NCI-H2029 (cell line): Measurements from ENCODE around the gene CMTM3.
"Not testable (repeated sequence)": the region's sequence is repeated elsewhere in the genome, so short reads cannot be mapped to it uniquely, and the experiment has no call there.

Experiments
- DNase-seq: peaks from one replicate; lab custom pipeline; 2025; lab: John Stamatoyannopoulos, UW

CMTM3 gene

GRCh38 chr16:66609139-66609510, 4.6 kb downstream of the CMTM3 start:
- DNase-seq: no peak

- DNase-seq: no peak
Observed at GRCh38 chr16:66610111-66610820, 5.8 kb downstream of the CMTM3 start.

DNA sequence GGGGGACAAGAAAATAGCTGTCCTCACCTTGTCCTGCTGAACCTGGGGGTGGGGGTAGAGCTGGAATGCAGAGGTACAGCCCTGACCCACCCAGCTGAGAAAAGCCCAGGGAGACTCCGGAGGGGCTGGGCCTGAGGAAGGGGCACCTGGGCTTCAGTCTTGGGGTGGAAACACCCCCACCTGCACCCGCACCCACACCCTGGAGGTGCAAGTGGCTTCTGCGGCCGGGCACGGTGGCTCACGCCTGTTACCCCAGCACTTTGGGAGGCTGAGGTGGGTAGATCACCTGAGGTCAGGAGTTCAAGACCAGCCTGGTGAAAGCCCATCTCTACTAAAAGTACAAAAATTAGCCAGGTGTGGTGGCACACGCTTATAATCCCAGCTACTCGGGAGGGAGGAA, 7.4 kb downstream of the CMTM3 start:
- not testable (repeated sequence) for DNase-seq

- DNase-seq: no peak
Observed at GRCh38 chr16:66612422-66612821, 7.9 kb downstream of the CMTM3 start.

DNA sequence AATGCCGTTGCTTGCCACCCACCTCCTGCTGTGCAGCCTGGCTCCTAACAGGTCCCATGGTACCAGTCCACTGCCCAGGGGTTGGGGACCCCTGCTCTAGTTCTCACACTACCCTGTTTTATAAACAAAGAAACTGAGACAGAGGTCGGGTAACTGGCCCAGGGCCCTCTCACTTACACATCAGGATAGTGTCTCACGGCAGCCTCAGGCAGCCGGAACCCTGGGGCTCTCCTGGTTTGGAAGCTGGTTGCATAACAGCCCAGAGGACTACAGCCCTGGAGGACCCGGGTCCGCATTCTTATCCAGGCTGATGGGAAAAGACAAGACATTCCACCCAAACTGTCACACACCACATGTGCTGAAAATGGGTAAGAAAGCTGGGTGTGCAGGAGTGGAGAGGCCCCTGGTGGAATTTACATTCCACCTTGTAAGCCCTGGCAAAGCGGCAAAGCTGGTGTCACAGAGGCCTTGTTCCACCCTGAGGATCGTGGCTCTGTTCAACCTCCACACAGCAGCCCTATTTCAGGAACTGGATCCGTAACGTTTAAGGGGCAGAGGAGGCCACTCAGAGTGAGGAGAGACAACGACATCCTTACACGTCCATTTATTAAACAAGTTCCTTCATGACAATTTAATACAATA, 9.8 kb downstream of the CMTM3 start:
- no peak for DNase-seq

DNA sequence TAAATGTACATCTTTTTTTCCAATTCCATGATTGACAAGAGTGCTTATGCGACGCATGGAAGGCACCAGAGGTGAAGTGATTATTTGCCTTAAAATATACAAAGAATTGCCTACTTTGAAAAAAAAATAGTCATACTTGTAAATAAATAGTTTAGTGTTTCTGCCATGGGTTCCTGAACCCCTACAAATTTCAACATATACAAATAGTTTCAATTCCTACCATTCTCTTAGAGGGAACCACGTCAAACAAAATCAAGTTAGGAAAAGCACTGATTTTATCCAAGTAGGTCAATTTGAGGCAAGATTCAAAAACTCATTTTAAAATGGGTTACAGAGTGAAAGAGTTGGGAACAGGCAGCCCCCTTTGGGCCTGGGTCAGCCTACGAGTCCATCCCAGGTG, 11.7 kb downstream of the CMTM3 start:
- no peak for DNase-seq

DNA sequence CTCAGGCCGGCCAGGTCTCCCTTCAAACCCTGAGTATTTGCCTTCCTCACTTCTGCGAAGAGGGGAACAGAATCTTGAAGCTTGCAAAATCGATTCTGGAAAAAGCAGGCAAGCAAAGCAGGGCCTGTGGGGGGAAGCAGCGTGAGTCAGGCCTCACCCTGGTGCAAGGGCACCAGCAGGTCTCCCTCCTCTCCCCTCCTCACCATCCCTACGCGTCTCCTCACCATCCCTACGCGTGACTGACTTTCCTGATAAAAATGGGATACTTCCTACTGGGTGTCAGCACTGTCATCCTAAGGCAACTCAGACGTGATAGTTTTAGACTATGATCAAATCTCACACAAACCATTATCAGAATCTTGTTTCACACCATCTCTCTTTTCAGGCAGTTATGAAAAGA, 12.1 kb downstream of the CMTM3 start:
- no peak for DNase-seq

DNA sequence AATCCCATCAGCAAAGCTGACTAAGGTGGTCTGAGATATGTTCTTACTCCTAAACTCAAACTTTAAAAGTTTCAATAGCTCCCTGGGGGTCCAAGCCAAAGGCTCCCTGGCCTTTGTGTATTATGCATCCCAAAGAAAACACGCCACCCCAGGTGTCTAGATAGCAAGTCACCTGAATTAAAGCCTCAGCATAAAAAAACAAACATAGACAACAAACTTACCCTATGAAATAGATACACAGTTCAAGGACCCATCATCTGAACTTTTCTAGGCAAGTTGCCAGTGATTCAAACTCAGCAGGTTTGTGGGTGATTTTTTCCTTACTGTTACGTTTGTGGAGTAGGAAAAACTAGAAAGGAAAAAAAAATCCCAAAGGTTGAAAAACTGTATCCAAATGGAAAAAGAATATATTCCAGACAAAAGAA, 12.5 kb downstream of the CMTM3 start:
- DNase-seq: no peak

DNA sequence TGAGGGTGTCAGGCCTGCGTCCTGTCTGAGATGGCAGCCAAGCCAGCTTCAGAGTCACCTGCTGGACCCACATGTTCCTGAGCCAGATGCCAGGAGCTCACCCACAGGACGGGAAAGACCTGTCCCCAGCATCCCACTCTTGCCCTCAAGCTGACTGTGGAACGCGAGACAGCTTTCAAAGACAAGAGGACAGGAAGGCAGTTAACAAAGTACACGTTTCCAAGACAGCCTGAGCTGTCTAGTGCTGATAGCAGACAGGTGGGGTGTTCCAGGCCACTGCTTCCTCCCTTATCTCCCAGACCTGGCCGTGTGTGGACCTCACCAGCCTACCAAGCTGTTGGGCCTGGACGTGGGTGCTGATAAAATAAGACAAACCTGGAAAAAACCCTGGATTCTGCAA, 13.2 kb downstream of the CMTM3 start:
- DNase-seq: no peak

- DNase-seq: no peak
Observed at GRCh38 chr16:66618588-66619375, 14.3 kb downstream of the CMTM3 start.

DNA sequence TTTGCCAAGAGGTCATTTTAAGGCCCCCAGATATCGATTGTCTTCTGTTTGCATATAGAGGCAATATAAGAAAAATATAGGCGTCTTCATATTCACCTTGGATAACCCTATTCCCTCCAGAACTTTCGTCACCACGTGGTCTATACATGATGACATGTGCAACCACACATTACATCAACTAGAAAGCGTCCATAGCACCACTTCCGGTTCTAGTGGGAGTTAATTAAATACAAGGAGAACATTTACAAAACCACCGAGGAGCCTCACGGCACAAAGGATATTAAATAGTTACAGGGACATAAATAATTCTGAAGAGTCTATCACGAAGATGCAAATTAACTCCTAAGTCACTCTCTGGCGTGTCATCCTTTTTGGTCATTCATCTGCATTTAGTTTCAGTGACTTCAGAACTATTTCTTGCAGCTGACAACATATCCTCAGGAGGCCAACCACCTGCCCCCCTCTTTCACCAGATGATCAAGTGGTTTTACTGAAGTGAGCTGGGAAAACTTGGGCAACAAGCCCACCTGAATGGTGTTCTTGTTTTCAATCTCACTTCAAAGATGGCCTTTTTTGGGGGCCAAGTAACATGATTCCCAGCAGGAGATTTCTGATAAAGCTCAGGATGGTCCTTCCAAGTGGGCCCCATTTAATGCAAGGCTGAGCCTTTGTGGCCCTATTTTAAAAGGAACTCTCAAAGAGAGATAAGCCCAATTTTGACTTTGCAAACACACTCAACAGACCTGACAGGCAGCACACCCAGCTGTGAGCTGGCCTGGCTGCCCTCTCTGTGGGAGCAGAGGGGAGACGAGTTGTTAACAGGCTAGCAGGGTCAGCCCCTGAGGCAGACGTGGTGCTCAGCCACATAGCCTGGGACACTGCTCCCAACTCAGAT, 15.3 kb downstream of the CMTM3 start:
- no peak for DNase-seq

- no peak for DNase-seq
Observed at GRCh38 chr16:66620429-66620795, 15.9 kb downstream of the CMTM3 start.

- DNase-seq: no peak
Observed at GRCh38 chr16:66621973-66622372, 17.5 kb downstream of the CMTM3 start.

DNA sequence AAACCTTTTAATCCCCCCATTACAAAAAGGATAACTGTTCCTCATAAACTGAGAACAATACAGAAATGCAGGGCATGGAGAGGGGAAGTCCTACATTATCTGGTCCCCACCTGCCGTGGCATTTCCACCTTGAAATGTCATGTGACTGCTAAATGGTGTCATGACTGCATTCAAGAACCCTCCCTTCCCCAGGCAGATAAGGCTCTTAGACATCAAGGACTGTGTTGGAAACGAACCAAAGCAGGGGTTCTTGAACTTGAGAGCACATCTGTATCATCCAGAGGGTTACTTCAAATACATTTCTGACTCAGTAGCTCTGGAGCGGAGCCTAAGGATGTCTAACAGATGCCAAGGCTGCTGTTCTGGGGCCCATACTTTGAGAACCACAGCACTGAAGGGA, 18.4 kb downstream of the CMTM3 start:
- no peak for DNase-seq

DNA sequence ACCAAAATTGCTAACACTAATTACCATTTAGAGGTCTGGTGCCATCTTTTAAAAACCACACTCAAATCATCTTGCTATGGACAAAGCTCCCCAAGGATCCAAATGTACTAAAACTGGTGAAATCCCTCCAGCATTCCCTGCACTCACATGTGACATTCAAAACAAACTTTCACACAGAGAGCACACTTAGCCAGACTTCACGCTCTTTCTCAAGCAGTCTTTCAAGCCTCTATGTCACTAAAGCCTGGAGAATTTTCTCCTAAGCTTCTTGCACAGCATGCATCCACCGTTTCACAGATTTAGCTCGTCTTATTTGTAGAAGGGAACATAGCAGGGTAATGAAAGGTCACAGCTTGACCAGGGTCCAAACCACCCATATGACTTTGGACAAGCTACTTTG, 19.3 kb downstream of the CMTM3 start:
- no peak for DNase-seq

- not testable (repeated sequence) for DNase-seq
Observed at GRCh38 chr16:66627611-66628378, 23.3 kb downstream of the CMTM3 start.

DNA sequence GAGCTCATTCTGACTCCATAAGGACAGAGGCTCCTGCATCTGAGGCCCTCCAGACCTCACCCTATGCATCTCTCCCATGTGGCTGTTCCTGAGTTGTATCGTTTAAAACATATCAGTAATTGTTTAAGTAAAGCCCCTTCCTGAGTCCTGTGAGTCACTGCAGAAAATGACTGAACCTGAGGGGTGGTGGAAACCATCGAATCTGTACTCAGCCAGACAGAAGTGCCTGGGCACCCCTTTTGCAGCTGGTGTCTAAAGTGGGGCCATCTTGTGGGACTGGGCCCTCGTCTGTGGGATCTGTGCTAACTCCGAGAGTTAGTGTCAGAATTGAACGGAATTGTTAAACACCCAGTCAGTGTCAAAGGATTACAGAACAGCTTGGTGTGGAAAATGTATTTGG, 25.4 kb downstream of the CMTM3 start:
- no peak for DNase-seq

DNA sequence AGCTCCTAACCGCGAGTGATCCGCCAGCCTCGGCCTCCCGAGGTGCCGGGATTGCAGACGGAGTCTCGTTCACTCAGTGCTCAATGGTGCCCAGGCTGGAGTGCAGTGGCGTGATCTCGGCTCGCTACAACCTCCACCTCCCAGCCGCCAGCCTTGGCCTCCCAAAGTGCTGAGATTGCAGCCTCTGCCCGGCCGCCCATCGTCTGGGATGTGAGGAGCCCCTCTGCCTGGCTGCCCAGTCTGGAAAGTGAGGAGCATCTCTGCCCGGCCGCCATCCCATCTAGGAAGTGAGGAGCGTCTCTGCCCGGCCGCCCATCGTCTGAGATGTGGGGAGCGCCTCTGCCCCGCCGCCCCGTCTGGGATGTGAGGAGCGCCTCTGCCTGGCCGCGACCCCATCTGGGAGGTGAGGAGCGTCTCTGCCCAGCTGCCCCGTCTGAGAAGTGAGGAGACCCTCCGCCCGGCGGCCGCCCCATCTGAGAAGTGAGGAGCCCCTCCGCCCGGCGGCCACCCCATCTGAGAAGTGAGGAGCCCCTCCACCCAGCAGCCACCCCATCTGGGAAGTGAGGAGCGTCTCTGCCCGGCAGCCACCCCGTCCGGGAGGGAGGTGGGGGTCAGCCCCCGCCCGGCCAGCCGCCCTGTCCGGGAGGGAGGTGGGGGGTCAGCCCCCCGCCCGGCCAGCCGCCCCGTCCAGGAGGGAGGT, 26.2 kb downstream of the CMTM3 start:
- not testable (repeated sequence) for DNase-seq

GRCh38 chr16:66631558-66631957, 27.1 kb downstream of the CMTM3 start:
- not testable (repeated sequence) for DNase-seq

DNA sequence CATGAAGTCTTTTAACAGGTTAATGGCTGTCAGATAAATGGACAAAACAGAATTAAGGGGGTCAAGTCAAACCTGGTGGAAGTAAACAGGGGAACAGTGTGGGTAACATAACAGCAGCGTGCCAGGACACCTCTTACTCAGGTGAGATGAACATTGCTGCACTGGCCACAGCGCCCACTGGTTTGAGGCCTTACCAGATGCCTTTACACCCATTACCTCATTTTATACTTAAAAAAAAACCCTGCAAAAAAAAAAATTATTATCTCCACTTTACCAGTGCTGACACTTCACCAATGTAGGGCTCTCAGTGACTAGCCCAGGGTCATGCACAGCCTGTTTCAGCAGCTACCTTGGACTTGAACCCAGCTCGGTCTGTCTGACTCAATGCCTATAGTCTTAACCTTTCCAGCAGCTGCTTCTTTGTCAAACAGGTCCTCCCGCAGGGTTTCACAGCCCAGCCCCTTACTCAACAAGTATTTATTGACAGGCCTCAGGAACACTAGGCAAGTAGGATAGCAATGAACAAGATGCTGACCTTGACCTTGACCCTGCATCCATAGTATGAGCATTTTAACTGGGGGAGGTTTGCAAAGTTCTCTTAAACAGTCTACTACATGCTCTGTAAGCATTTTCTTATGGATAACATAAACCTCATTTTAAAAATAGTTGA, 30.2 kb downstream of the CMTM3 start:
- no peak for DNase-seq
